T-helper 1 cell (primary cell): ENCODE data around the gene CAMK1D.
"Not testable (repeated sequence)": the region's sequence is repeated elsewhere in the genome, so short reads cannot be mapped to it uniquely, and the experiment has no call there.

Experiments
- DNase-seq, 5 donors: peaks; one replicate each; pipeline ENCODE4 v3.0.0-alpha.2; 2012 to 2020

Gene CAMK1D

DNA sequence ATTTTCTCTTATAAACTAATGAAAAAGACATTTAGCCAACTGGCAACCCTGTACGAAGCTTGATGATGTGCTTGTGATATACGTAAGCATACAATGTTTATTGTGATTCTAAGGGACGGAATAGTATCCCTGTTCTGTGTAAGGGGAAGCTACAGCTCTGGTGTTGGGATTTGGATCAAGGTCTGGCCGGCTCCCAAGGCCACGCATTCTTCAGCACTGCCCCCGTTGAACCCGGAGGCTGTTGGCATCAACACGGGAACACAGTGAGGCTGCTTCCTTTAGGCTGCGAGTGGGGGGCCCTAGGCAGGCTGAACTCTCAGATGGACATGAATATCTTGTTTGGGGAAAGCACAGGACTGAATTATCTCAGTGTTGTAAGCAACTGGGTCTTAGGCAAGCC, 180.6 kb downstream of the CAMK1D start:
- DNase-seq, result no peak

DNA sequence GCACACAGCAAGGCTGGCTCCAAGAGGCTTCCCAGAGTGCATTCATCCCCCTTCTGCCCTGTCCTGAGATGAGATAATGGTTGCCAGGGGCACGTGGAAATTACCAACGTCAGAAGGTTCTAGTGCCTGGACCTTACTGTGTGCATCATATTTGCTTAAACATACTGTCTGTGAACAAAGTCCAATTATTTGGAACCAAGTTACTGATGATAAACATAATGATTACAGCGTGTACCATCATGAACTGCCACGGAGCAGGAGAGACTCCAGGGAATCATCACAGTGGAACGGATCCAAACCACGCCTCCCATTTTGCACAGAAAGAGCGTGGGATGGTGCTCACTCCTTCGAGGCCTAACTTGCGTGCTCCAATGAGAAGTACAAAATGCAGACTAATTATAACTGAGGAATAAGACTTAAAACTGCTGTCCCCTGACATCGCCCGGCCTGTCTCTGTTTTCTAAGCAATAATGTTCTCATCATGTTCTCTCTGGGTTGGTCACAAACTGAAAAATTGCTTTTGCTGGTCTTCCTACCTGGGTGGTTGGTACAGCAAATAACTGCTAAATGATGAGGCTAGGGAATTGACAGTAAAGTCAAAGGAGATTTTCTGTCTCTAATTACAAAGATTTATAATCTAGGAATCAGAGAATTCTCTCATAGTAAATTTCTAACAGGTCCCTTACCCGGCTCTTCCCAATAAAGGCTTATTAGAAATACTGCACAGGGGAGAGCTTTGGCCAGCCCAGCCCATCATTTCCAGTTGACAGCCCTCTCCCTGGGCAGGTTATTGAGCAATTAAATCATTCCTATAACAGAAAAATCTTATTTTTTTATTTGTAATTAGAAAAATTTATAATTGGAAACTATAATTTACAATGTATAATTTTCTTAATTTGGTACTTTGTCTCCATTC, 182.2 kb downstream of the CAMK1D start:
- DNase-seq, result no peak

DNA sequence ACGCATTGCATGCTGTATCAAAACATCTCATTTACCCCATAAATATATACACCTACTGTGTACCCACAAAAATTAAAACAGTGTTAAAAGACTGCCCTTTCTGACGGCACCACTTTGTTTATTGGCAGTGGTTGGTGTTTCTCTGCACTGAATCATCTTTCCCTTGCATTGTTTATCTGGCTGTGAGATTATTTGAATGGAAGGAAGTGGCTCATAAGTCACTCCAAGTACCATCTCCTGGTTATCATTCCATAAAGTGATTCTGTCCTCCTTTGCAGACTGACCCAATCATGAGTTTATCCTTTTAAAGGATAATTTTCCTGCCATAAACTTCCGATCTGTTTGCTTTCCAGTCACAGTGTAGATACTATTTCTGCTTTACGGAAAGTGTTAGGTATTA, 183.8 kb downstream of the CAMK1D start:
- DNase-seq, result no peak

DNA sequence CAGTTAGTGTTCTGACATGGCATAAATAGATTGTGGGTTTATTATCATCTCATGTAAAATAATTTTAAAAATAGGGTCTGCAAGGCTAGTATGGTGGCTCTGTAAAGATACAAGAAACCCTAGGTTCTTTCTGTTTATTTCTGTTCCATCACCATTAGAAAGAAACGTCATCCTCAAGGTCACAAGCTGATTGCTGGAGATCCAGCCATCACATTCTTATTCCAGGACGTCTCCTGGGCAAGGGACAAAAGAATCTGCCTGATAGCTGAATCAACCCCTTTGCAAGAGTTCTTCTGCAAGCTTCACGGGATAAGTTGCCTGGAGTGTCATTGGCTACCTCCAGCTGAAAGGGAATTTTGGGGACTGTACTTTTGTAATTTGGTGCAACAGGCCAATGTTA, 184.4 kb downstream of the CAMK1D start:
- DNase-seq, result no peak

DNA sequence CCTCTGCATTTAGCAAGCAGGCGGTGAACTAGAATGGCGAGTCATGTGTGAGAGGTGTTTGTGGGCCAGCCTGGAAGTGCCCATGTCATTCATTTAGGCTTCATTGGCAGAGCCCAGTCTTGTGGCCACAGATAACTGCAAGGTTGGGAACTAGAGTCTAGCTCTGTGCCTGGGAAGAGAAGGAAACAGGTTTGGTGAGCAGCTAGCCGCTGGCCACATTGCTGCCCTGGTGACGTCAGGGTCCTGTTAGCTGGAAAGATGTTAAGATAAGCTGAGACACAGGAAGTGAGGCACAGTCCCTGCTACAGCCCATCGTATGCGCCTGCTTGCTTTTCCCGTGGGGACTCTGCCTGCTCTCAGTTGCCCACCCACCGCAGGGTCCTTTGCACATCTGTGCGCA, 185.5 kb downstream of the CAMK1D start:
- peak in 1 of 5 donors; percentile 18 for DNase-seq

DNA sequence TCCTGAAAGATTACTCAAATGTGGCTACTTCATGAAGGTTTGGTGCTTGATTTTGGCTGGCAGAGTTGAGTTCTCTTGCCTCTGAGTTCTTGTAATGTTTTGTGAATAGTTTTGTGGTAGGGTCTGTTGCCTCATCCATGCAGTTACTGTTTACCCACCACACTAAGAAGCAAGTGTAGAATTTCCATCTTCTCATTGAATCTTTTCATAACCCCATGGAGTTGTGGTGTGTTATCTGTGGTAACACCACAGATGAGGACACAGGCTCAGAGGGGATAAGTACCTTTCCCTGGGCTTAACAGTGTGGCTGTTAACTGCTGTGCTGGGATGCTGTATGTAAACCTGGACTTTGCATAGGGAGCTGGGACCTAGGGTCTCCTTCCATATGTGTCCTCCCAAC, 186.3 kb downstream of the CAMK1D start:
- no peak for DNase-seq

DNA sequence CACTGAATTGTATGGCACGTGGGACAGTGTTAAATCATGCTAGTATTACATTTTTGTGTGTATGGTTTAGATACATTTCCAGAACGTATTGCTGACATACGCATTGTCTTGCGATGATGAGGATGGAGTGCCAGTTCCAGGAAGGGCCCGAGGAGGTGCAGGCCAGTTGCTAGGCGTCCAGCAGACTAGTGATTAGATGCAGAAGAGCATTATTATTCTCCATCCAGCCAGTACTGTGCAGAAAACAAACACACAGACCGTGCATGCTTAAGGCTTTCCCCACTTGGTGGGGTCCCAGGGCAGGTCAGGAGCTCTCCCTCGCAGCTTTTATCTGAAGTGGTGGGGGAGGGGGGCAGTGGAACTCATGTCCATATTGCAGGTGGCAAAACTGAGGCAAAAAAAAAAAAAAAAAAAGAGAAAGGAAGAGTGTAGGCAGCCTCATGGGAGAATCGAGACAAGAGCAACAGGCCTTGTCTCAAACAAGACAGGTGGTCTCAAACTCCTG, 189.2 kb downstream of the CAMK1D start:
- no peak for DNase-seq

DNA sequence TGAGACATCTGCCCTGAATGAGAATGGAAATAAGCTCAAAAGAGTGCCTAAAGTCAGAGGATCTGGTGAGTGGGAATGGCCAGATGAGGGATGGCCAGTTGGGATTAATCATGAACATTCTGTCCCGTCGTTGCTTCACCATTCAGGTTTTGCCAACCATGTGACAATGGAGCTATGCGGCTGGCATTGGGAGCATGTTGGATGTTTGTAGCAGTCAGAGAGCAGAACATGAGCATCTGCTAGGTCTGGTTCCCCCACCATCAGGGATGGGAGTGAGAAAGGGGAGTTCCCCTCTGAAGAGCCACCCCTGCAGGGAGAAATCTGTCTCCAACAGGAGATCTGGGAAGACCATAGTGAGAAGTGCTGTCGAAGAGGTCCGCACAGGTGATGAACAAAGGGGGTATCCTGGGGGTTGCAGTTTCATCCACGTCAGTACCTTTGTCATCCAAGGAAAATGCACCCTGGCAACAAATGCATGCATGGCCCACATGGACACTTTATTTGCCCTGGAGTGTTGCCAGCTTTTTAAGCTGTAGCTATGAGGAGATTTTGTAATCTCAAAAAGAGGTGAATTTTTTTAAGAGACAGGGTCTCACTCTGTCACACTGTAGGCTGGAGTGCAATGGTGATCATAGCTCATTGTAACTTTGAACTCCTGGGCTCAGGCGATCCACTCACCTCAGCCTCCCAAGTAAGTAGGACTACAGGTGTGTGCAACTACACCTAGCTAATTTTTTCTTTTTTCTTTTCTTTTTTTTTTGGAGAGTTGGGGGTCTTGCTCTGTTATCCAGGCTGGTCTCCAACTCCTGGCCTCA, 190.2 kb downstream of the CAMK1D start:
- DNase-seq, result no peak

DNA sequence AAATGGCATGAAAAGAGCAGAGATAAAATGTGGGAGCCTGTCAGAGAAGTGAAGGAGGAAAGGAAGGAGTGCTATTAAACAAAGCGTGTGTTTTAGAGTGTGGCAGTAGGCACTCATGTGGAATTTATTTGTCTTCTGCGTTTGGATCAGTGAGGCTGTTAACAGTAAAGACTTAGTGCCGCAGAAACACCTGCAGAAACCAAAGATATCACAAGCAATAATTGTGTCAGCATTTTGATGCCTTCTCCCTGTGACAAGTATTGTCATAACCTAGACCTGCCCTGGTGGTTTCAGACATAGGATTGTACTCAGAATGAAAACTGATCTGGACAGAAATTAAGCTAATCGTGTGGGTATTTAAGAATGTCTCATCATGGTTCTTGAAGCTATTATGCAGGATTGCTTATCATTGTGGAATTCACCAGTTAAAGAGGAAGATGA, 191.0 kb downstream of the CAMK1D start:
- no peak for DNase-seq

DNA sequence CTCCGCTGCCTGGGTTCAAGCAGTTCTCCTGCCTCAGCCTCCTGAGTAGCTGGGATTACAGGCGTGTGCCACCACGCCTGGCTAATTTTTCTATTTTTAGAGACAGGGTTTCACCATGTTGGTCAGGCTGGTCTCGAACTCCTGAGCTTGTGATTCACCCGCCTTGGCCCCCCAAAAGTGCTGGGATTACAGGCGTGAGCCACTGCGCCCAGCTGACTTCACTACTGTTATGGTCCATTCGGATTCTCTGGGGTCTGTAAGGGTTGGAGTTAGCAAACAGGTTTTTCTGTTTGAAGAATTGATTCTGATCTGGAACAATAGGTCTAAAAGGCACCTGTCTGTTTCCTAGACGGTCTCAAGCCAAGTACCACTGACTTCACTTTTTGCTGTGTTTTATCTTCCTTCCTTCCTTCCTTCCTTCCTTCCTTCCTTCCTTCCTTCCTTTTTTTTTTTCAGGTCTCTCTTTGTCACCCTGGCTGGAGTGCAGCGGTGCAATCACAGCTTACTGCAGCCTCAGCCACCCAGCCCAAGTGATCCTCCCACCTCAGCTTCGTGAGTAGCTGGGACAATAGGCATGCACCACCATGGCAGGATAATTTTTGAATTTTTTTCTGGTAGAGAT, 192.2 kb downstream of the CAMK1D start:
- DNase-seq, result no peak

DNA sequence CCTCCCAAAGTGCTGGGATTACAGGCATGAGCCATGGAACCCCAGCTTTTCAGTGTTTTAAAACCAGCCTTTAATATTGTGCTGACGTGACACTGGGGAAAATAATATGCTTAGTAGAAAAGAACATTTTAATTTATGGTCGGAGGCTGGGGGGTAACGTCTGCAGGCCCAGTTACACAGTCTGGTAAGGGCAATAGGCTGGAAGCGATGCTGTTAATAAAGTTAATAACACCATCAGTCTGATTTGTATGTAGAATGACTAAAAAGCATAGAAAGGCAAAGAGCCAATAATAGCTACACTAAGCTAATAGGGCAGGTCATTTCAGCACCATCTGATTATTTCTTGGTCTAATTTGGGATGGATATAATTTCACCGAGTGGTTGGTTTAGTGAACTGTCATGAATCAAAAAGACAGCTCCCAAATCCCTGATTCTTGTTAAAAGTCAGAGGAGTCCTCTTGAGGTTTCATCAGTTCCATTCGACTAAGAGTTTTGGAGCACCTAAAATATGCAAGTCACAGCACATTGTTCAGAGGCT, 192.9 kb downstream of the CAMK1D start:
- no peak for DNase-seq

DNA sequence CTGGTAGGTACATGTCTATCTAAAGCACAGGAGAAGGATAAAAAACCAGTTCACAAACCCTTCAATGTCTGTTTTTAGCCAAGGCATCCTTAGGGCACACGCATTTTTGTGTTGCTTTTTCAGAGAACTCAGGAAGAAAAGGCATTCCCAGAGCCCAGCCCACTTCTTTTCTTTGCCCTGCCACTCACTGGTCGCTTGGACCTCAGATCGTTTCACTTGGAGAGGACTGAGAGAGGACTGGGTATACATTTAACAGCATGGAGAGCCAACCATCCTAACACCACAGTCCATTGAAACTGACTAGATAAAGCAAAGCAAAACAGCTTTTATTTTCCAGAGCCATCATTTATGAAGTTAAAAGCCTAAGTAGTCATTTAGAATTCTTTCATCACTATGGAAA, 194.2 kb downstream of the CAMK1D start:
- DNase-seq, result no peak

DNA sequence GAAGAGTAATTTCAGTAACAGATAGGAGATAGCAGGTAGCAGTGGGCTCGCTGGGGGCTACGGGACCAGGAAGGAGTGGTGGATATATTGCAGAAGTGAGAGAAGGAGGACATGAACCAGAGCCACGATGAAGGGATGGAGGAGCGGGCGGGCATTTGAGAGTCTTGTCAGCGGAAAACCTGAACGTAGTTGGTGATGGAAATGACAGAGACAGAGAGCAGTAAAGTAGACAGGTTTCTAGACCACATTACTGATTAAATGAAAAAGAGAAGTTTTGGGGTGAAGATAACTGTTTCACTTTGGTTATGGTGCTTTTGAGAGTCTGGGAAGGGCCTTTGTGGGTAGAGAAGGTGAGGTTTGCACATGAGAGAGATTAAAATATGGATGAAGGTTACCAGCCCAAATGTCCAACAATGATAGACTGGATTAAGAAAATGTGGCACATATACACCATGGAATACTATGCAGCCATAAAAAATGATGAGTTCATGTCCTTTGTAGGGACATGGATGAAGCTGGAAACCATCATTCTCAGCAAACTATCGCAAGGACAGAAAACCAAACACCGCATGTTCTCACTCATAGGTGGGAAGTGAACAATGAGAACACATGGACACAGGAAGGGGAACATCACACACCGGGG, 196.9 kb downstream of the CAMK1D start:
- not testable (repeated sequence) for DNase-seq

DNA sequence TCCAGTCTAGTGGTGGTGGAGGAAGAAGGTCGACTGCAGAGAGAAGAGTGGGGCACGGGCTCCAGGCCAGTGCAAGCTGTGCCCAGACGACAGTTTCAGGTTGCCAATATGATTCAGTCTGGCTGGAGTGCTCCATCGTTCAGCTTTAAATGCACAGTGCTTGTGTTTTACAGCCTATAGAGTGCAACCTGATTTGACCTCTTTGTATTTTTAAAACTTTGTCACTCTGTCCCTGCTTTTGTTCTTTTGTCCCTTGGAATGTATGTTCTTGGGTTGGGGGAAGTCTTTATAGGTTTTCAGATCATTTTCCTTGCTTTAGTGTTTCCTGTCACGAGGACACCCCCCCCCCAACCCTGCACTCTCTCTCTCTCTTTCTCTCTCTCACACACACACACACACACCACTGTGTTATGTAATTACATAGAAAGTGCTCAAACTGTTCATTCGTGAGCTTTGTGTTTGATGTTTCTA, 198.0 kb downstream of the CAMK1D start:
- peak in 1 of 5 donors; percentile 25 for DNase-seq

DNA sequence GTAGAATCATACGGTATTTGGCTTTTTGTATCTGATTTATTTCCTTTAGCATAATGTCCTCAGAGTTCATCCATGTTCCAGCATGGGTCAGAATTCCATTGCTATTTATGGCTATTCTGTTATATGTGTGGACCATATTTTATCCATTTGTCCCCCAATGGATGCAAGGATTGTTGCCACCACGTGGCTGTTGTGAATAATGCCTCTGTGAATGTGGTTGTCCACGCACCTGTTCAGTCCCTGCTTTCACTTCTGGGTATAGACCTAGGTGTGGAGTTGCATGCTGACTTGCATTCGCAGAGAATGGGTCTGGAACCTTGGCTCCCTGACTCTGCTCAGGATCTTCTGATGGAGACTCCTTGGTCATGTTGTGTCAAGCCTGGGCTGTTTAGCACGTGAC, 199.9 kb downstream of the CAMK1D start:
- no peak for DNase-seq

DNA sequence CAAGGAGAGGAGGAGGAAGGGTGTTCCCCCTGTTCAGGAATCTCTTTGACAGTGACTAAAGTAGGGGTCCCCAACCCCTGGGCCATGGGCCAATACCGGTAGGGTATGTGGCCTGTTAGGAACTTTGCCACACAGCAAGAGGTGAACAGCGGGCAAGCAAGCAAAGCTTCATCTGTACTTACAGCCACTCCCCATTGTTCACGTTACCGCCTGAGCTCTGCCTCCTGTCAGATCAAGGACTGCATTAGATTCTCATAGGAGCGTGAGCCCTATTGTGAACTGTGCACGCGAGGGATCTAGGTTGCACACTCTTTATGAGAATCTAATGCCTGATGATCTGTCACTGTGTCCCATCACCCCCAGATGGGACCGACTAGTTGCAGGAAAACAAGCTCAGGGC, 201.6 kb downstream of the CAMK1D start:
- no peak for DNase-seq

DNA sequence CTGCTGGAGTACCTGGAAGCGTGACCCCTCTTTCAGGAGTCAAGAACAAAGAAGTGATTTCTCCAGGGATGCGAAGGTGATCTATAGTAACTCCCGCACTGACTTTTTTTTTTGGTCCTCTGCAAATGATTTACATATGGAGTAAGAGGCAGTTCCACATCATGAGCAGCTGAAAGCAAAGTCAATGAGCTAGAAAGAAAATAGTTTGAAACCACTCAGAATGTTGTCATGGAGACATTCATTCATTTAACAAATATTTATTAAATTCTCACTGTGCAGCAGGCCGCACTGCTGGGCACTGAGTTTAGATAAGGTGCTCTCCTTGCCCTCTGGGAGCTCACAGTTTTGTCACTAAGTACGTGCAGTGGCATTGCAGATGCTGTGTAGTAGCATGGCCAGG, 206.7 kb downstream of the CAMK1D start:
- no peak for DNase-seq

DNA sequence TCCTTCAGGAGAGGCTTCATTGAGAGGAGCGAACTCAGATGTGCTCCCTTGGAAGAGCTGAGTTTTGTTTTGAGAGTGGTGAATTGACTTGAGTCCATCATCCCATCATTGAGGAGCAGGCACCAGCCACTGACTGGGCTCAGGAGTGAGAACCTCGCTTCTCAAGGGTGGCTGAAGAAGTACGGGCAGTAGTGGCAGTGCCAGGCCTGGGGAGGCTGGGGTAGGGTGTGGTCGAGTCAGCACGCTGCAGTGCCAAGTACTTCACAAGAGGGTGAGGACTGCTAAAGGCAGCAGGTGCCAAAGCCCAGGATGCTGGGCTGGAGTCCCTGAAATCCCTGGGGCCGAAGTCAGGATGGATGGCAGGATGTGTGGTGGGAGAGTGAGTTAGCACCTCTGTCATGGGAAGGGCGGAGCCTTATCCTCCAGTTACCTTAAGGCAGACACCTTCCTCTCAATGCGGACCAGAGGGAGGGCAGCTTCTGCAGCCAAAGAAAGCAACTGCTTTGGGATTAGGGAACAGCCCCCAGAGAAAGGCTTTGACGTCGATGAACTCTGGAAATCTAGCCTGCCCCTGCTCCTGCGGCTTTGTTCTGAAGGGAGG, 210.3 kb downstream of the CAMK1D start:
- DNase-seq, result no peak

DNA sequence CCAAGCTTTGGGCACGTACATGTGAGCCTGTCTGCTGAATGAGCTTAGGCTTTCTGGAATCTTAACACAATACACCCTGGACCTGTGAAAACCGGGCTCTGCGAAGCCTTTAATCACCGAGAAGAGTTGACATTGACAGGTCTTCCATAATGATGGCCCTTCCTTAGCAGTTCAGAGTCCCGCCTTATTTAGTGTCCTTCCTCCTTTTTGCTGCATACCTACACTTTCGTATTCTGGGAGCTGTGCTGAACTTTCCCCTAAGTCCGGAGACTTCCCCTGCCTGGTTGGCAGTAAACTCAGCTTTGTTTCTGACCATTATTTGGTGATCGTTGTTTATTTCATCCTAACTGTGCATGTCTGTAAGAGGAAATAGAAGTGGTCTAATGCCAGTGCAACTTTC, 212.0 kb downstream of the CAMK1D start:
- no peak for DNase-seq

DNA sequence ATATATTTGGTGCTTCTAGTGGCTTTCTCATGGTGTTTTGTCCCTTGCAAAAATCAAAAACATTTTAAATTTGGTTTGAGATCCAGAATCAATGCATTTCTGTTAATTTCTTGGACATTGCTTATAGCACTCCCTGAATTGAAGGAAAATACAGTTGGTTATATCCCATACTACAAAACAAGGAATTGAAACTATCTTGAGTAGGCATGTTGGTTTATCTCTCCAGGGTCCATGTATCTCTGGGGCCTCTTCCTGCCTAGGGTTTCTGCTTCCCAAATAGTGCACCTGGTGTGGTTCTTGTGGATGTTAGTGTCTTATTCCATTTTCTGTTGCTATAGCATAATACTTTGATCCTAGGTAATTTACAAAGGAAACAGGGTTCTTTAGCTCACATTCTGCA, 212.4 kb downstream of the CAMK1D start:
- DNase-seq, result no peak

DNA sequence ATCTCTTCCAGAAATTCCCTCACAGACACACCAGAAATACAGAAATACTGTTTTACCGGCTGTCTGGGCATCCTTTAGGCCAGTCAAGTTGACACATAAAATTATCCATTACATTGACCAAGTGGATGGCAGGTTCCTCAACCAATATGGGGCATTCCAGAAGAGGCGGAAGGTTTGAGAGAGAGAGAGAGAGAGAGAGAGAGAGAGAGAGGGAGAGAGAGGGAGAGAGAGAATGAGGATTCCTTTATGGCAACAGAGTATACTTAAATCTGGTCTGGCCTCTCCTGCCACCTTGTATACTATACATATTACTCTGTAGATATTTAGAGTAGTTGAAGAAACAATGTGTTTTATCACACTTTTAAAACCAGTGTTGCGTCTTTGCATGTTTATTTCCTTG, 214.1 kb downstream of the CAMK1D start:
- DNase-seq, result no peak

DNA sequence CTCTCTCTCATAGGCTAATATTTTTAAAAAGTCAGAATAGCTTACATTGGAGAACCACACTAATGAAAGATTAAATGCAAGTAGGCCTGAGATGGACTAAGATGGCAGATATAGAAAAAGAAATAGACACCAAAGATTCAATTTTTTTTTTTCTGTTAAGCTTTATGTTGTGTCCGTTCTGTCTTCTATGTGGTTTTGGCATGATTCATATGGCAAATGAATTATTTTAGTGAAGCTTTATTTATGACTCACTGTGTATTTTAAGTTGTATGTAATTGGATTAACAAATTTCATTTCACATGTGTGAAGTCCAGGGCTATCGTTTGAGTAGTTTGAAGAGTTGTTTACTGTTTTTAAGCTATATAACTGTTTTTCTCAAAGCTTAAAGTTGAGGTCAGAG, 214.8 kb downstream of the CAMK1D start:
- DNase-seq, result peak in 1 of 5 donors; percentile 28
